ENCODE measurements around the gene PRDM15. TPM values are rescaled to one million over a fixed set of nuclear protein-coding genes. Genes with fewer than 3 reads are reported as not detected.

Gene PRDM15
- total and polyA plus RNA-seq, 4 donors: 1.2 to 5.7 (median 2.1) TPM

DNA sequence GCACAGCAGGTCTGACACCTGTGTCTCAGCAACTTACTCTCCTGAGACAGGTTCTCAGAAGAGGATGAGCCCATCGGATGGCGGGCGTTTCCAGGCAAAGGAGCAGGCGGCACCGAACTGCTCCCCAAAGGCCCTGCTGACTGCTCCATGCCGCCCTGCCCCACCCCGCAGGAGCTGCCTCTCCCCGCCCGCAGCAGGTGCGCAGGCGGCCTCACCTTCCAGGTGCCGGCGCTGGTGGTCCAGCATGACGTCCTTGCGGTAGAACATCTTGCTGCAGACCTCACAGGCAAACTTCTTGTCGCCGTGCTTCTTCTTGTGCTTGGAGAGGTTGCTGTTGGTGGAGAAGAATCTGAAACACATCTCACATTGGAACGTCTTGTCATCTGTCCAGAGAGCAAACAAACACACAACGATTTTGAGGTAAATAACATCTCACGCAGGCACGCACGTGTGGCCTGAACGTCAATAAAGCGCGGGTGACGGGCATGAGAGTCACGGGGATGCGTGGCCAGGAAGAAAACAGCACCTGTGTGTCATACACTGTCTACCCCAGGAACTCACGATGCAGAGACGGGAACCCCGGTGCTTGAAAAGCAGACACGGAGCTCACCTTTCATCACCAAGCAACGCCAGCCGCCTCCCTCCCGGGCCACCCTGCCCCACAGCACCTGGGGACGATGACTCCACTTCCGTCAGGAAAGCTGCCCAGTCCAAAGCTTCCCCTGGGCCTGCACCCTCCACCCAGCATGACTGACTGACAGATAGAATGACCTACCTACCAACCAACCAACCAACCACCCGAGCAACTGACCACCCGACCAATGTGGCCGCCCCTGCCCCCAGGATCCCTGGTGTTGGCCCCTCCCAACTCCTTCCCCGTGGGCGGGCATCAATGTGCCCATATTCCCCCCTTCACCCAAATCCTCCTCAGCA, 50.9 kb downstream of the PRDM15 start:
- Histone ChIP-seq H3K4me3 (ENCODE audit: low read depth in 1 of 3, low read length in 3 of 3) (no peak overlapping the region), H3K27me3 (ENCODE audit: control insufficient read depth in 4 of 4, insufficient read depth in 4 of 4, low read length in 3 of 4) (no peaks in the 10 kb centered on the region), H3K36me3 (ENCODE audit: control insufficient read depth in 4 of 4, insufficient read depth in 3 of 4, low read depth in 1 of 4, low read length in 3 of 4) (peaks cover 0 to 9% (median 2%) of the 10 kb centered on the region in 4 donors), H3K9ac (ENCODE audit: low read depth in 1 of 2, low read length in 2 of 2) (no peak overlapping the region), H3K27ac (ENCODE audit: low read depth in 1 of 2, low read length in 2 of 2) (no peak overlapping the region), H3K4me1 (ENCODE audit: control insufficient read depth in 4 of 4, insufficient read depth in 4 of 4, low read length in 3 of 4) (no peaks in the 10 kb centered on the region), H3K9me3 (ENCODE audit: control insufficient read depth in 4 of 4, low read length in 3 of 4) (no peaks in the 10 kb centered on the region)
- 89% methylated on average over 42 of the region's 42 CpGs for WGBS
- TF ChIP-seq RXRA (IDR thresholded peaks at IDR 0.05) (no peak), RAD21 (IDR thresholded peaks at IDR 0.05) (no peak), SP1 (IDR thresholded peaks at IDR 0.05) (no peak), JUND (IDR thresholded peaks at IDR 0.05) (no peak), EGR1 (IDR thresholded peaks at IDR 0.05; ENCODE audit: low read depth in 2 of 2) (no peak), TAF1 (conservative IDR thresholded peaks at IDR 0.05) (no peak), FOXA1 (IDR thresholded peaks at IDR 0.05) (no peak), GABPA (IDR thresholded peaks at IDR 0.05 in 1 of 2, conservative IDR thresholded peaks at IDR 0.05 in 1 of 2) (no peak), HNF4G (IDR thresholded peaks at IDR 0.05) (no peak), NR2F2 (IDR thresholded peaks at IDR 0.05) (no peak), YY1 (IDR thresholded peaks at IDR 0.05) (no peak), FOXA2 (IDR thresholded peaks at IDR 0.05) (no peak), HNF4A (conservative IDR thresholded peaks at IDR 0.05) (no peak)
- TF ChIP-seq, protein P1, sequence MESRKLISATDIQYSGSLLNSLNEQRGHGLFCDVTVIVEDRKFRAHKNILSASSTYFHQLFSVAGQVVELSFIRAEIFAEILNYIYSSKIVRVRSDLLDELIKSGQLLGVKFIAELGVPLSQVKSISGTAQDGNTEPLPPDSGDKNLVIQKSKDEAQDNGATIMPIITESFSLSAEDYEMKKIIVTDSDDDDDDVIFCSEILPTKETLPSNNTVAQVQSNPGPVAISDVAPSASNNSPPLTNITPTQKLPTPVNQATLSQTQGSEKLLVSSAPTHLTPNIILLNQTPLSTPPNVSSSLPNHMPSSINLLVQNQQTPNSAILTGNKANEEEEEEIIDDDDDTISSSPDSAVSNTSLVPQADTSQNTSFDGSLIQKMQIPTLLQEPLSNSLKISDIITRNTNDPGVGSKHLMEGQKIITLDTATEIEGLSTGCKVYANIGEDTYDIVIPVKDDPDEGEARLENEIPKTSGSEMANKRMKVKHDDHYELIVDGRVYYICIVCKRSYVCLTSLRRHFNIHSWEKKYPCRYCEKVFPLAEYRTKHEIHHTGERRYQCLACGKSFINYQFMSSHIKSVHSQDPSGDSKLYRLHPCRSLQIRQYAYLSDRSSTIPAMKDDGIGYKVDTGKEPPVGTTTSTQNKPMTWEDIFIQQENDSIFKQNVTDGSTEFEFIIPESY (IDR thresholded peaks at IDR 0.05): no peak
- TF ChIP-seq, protein P2, sequence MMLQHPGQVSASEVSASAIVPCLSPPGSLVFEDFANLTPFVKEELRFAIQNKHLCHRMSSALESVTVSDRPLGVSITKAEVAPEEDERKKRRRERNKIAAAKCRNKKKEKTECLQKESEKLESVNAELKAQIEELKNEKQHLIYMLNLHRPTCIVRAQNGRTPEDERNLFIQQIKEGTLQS (IDR thresholded peaks at IDR 0.05): no peak
- TF ChIP-seq, protein P3, sequence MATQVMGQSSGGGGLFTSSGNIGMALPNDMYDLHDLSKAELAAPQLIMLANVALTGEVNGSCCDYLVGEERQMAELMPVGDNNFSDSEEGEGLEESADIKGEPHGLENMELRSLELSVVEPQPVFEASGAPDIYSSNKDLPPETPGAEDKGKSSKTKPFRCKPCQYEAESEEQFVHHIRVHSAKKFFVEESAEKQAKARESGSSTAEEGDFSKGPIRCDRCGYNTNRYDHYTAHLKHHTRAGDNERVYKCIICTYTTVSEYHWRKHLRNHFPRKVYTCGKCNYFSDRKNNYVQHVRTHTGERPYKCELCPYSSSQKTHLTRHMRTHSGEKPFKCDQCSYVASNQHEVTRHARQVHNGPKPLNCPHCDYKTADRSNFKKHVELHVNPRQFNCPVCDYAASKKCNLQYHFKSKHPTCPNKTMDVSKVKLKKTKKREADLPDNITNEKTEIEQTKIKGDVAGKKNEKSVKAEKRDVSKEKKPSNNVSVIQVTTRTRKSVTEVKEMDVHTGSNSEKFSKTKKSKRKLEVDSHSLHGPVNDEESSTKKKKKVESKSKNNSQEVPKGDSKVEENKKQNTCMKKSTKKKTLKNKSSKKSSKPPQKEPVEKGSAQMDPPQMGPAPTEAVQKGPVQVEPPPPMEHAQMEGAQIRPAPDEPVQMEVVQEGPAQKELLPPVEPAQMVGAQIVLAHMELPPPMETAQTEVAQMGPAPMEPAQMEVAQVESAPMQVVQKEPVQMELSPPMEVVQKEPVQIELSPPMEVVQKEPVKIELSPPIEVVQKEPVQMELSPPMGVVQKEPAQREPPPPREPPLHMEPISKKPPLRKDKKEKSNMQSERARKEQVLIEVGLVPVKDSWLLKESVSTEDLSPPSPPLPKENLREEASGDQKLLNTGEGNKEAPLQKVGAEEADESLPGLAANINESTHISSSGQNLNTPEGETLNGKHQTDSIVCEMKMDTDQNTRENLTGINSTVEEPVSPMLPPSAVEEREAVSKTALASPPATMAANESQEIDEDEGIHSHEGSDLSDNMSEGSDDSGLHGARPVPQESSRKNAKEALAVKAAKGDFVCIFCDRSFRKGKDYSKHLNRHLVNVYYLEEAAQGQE (IDR thresholded peaks at IDR 0.05): no peak
- TF ChIP-seq, protein P4, sequence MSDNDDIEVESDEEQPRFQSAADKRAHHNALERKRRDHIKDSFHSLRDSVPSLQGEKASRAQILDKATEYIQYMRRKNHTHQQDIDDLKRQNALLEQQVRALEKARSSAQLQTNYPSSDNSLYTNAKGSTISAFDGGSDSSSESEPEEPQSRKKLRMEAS (IDR thresholded peaks at IDR 0.05): no peak
- TF ChIP-seq, protein P5, sequence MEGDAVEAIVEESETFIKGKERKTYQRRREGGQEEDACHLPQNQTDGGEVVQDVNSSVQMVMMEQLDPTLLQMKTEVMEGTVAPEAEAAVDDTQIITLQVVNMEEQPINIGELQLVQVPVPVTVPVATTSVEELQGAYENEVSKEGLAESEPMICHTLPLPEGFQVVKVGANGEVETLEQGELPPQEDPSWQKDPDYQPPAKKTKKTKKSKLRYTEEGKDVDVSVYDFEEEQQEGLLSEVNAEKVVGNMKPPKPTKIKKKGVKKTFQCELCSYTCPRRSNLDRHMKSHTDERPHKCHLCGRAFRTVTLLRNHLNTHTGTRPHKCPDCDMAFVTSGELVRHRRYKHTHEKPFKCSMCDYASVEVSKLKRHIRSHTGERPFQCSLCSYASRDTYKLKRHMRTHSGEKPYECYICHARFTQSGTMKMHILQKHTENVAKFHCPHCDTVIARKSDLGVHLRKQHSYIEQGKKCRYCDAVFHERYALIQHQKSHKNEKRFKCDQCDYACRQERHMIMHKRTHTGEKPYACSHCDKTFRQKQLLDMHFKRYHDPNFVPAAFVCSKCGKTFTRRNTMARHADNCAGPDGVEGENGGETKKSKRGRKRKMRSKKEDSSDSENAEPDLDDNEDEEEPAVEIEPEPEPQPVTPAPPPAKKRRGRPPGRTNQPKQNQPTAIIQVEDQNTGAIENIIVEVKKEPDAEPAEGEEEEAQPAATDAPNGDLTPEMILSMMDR (IDR thresholded peaks at IDR 0.05; ENCODE audit: low read depth, low read length, missing input control): no peak
- no peak for DNase-seq (ENCODE audit: low spot score)

Measured in liver (tissue), 9 donors.